IPS DF 4.7 (cell line): ENCODE results near the gene BRCC3.

ENCODE experiments used
- DNase-seq: peaks from one replicate; pipeline ENCODE4 v3.0.0-alpha.2; 2013; ENCODE audit warnings: low spot score; ENCODE audit errors: extremely low read depth

Gene BRCC3

DNA sequence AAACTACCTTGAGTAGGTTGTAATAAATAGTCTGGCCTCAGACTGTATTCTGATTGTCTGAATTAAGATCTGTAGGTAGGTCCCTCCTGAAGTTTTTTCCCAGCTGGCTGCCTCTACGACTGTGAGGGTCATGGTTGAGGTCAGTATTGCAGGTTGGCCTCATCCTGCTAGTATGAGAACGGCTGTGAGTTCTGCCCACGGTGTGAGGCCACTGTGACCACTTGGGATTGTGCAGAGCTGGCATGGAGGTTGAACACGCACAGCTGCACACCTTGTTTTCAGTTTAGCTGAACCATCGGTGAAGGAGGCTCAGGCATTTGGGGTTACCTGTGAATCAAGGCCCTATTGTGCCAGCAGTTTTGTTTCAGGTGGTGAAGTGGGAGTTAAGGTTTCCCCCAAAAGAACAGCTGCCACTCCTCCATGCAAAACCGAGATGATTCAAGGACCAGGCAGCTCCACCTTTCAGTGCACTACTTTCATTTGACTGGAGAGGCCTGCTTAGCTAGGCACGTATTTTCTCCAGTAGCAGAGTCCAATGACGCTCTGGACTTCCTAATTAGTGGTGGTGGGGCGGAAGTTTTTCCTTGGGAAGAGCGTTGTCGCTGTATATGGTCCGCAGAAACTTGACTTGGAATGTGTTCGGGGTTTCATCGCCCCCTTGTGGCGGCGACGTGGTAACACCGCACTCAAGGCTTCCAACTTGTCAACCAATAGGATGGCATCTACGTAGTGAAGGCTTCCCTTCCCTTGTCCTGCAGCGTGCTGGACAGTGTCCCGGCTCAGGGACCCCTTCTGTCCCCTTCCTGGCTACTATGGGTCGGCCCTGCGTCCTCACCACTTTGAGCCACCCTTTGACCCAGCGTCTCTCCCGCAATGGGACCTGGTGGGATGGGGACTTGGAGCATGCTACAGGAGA lies 14.2 kb upstream of the BRCC3 start:
- no peak for DNase-seq

DNA sequence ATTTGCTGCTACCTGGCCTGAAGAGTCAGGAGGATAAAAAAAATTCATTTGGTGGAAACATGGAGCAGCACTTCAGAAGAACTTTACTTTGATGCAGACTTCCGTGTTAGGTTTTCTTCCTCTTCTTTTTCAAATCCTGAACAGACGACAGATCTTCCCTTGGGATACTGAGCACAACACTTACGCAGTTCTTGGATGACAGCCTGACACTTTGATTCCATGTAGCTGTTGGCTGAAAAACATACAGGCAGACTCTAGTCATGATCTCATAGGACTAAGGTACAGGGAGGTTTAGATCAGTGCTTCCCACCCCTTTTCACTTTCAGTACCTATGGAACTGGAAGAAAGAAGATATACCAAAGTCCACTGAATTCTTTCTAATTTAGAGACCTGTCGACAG lies 9.5 kb upstream of the BRCC3 start:
- DNase-seq, result no peak

DNA sequence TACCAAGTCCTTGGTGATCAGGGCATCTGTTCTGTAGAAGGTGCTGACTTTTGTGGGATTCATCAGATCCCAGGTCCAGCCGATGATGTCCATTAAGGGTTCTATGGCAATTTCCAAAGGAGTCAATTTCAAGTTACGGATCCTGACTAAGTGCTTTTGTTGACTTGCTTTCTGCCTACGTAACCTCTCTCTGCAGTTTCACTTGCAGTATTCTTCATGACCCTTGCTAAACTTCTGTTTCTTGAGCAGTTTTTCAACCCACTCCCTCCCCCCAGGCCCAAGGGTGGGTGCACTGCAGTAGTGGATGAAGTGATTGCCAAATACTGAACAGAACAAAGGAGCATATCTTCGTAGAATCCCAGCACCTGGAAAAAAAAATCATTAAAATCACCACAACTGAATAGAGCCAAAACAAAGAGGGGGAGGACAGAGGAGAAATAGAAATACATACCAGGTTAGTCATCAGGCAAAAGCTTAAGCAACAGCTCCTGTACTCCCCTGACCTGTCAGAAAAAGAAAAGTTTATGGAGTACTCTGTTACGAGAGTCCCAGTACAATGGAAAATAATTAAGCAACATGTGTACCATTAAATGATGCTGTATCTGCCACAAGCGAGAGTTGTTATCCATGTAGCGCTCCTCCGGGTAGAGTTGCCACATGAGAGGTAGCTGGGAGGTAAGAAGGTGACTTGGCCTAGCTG lies 6.1 kb upstream of the BRCC3 start:
- DNase-seq, result no peak

DNA sequence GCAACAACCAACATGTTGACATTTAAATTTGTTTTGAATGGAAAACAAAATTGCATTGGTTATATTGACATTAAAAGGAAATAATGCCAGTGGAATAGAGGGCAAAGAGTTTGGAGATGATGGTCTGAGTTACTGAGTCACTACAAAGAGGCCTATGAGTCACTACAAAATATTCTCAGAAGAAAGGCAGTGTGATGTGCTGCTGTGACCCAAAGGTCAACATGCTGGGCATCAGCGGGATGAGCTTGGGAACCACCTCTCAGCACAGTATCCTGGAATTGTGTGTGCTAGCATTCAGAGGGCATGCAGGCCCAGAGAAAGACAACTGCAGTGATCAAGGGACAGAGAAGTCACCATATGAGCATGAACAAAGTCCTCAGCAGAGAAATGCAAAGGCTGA lies 3.1 kb upstream of the BRCC3 start:
- no peak for DNase-seq

DNA sequence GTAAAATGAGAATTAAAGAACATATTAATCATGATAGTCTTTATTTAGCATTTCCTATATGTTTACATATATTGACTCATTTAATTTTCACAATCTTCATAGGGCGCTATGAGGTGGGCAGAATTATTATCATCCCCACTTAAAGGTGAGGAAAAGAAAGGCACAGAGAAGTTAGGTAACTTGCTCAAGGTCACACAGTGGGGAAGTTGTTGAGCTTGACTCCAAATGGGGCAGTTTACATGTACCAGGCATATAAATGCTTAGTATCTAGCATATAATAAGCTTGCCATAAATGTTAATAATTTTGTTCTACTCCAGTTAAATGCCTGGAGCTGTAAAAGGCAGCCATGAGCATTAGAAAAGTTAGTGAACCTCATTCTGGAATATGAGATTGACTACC lies 1.9 kb upstream of the BRCC3 start:
- no peak for DNase-seq

DNA sequence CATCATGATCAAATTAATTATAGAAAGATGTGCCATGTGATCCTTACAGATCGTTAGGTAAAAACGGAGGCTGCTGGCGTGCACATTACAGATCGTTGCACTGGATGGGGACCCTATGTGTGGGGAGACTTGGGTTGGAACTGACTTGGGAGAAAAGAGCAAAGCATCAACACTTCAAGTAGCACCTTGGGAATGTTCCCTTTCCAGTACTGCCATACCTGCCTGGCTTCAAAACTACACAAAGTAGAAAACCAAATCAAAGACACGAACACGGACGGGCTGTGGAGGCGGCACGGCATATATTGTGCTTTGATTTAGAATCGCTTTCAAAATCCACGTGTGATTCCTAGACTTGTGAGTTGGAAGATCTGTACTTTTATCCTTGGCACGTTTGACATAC lies 1.3 kb upstream of the BRCC3 start:
- no peak for DNase-seq

DNA sequence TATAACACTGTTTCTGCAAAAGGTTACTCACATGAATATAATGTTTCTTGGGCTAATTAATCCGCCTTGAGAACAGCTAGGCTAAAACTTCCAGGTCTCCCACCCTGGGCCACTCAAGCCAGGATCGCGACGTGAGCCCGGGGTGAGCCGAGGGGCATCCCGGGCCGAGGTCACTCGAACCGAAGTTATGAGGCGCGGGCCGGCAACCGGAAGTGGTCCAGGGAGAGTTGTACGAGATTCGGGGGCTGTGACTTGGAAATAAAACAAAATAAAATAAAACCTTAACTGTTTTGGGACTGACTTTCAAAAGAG lies 689 bp upstream of the BRCC3 start:
- DNase-seq, result no peak

DNA sequence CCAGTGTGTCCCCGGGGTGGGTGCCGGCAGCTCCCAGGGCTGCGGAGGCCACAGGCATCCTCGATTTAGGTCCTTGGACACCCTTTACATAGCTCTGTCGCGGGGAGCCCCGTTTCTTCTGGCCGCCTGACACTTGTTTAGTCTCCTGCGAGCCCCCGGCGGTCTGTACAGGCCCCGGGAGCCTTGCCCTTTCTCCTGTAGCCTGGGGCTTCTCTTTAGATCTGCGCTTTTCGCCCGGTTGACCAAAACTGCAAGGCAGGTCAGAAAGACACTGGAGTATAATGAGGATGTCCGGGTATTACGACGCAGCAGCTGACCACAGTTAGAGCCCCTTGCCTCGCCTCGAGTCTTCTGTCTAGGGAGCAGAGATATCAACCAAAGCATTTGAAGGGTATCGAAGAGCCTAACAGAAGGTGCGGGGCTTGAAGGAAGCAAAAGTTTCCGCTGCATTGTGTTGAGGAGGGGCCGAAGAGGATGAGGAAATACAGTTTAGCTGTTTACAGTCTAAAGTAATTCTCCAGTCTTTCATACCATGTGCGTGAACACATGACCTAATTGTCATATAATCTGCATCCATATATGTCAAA lies 479 bp downstream of the BRCC3 start:
- DNase-seq, result no peak

DNA sequence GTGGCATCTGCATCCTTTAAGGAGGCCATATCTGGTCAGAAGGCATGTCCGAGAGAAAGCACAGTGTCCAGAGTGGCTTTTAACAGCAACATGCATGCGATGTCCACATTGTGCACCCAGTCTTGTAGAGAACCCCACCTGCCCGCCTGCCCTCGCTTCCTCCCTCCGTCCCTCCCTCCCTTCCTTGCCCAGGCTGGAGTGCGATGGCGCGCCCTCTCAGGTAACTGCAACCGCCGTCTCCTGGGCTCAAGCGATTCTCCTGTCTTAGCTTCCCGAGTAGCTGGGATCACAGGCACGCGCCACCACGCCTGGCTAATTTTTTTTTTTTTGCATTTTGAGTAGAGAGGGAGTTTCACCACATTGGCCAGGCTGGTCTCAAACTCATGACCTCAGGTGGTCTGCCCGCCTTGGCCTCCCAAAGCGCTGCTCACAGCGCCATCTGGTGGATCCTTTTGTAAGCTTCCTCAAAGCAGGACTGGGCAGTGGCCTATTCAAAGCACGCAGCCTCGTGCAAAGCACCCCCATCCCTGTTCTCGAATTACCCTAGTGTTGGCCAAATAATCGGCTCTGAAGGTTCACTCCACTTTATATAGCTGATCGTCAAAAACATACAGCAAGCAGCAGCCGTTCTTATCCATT lies 15.0 kb downstream of the BRCC3 start:
- DNase-seq, result no peak

DNA sequence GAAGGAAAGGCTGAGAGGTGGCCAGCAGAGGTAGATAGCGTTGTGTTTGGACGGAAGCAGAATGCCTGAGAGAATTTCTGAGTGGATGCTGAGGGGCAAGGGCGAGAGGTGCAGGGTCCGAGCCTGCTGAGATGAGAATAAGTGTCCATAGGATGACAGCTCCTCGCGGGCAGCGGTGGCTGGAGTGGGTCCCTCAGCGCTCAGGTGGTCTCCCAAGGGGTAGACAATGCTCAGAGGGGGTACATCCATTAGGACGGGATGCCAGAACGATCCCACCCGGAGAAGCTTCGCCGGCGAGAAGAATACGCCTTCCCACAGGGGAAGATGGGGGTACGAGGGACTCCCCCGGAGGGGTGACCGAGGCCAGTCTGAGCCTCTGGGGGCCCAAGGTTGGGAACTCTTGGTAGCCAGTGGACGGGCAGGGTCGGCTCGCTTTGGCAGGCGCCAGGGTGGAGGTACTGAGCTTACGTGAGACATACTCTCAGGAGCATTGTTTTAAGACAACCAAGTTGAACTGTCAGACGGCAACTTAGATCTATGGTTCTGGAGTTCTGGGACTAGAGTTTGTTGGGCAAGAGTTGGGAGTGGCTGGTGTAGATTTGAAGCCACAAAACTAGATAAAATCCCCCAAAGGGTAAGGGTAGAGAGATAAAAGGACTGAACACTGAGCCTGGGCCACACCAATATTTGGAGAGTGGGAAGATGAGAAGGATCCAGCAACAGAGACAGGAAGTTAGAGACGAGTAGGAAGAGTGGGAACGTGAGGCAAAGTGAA lies 15.8 kb downstream of the BRCC3 start:
- no peak for DNase-seq

DNA sequence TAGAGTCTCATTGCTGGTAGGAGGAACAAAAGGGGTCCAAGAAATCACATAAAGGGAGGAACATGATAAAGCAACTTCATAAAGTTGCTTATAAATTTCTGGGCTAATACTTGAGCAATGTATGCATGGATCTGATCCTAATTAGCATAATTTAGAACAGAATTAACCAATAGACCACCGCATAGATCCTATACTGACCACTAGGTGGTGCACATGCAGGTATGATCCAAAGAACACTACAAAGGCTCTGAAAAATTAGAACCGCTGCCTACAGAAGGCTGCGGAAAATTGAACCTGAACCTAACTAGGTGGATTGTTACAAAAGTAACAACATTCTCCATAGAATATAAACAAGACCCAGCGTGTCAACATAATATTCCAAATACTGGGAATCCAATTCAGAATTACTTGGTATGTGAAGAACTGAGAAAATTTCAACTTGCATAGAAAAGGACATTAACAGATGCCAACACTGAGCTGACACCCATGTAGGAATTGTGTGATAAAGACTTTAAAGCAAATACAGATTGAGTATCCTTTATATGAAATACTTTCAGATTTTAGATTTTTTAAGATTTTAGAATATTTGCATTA lies 23.3 kb downstream of the BRCC3 start:
- DNase-seq, result no peak

DNA sequence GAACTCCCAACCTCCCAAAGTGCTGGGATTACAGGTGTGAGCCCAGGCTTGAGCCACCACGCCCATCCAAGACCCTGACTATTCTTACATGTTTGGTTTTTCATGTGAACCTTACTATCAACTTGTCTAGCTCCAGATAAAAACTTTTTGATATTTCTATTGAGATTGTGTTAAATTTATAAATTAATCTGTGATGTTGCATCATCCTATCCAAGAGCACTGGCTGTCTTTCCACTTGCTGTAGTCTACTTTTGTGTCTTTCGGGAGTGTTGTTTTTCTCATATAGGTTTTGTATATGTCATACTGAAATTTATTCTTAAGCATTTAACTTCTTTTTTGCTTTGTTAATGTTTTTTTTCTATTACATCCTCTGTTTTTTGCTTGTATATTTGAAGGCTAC lies 34.6 kb downstream of the BRCC3 start:
- no peak for DNase-seq

DNA sequence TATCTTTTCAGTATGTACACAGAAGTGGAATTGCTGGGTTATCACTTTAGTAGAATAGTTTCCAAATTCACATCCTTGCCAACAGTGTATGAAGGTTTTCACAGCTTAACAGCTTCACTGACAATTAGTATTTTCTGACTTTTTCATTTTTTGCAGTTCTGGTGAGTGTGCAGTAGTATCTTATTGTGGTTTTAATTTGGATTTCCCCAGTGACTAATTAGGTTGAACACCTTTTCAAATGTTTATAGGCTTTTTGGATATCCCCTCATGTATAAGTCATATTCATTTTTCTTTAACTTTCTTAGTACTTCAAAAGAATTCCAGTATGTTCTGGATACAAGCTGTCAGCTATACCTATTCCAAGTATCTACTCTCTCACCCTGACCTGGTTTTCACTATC lies 37.1 kb downstream of the BRCC3 start:
- no peak for DNase-seq

DNA sequence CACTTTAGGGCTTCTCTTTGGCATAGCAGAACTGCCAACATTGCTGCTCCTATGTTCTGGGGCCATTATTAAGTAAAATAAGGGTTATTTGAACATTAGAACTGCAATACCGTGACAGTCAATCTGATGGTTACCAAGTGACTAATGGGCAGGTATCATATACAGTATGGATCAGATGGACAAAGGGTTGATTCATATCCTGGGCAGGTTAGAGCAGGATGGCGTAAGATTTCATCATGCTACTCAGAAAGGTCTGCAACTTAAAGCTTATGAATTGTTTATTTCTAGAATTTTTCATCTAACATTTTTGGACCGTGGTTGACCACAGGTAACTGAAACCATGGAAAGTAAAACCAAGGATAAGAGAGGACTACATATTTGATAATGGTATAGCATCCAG lies 40.9 kb downstream of the BRCC3 start:
- DNase-seq, result no peak

DNA sequence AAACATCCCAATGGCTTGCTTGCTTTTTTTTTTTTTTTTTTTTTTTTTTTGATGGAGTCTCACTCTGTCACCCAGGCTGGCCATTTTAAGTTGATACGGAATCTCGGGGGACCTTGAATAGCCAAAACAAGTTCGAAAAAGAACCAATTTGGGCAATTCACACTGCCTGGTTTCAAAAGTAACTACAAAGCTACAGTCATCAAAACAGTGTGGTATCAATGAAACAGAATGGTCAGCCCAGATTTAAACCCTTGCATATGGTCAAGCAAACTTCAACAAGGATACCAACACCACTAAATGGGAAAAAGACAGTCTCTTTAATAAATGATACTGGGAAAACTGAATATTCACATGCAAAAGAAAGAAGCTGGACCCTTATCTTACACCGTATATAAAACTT lies 41.8 kb downstream of the BRCC3 start:
- no peak for DNase-seq

DNA sequence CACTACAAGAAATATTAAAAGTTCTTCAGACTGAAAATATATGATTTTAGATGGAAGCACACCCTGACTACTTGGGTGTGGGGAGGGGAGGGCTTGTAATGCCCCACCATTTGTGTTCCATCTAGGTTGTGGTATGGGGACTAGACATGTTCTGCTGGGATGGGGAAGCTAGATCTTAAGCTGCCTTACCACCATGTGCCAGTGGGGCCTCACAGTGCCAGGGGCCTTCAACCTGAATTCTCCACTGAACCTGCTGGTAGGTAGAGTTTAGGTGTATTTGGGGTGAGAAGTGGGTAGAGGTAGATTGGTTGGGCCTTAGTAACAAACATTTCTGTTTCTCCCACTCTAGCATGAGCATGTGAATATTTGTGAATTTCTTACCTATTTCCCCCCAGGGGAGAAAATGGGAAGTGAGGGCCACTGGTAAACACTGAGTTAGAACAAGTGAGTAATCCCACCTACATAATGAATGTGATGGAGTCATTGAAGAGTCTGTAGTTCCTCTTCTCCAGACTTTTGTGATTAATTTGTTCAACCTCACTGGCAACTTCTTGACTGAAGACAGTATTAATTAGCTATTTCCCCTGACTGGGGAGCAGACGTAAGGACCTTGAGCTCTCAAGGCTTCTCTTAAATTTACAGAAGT lies 44.0 kb downstream of the BRCC3 start:
- no peak for DNase-seq

DNA sequence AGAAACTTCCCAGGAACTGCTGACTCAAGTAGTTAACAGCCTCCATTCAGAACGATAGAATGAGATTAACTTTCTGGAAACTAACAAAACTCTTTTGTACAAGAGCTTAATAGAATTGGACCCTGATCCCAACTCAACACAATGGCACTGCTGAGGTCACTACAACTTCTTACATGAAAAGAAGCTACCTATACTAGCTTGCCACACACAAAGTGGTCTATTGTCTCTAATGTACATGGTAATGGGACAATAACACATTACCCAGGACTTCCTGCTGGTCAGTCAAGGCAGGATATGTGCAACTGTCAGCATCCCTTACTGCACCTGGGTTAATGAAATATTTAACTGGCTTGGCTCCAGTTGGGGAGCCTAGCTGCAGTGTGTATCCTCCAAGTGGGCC lies 56.2 kb downstream of the BRCC3 start:
- no peak for DNase-seq

DNA sequence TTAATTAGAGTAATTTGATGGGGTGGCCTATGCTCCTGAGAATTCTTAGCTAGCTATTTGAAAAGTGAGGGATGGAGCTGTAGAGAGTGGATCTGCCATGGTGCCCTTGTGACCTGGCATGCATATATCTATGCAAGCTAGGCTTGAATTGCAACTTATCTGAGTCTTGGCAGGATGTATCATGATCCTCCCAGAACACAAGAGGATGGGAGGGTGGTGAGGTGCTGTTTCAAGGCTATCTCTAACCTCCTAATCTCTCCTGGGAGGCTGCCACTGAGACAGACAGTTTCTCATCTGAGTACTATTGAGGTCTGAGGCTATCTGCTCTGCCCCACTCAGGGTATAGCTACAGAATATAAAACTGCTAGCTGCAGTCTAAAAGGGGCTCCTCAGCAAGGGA lies 56.6 kb downstream of the BRCC3 start:
- no peak for DNase-seq

DNA sequence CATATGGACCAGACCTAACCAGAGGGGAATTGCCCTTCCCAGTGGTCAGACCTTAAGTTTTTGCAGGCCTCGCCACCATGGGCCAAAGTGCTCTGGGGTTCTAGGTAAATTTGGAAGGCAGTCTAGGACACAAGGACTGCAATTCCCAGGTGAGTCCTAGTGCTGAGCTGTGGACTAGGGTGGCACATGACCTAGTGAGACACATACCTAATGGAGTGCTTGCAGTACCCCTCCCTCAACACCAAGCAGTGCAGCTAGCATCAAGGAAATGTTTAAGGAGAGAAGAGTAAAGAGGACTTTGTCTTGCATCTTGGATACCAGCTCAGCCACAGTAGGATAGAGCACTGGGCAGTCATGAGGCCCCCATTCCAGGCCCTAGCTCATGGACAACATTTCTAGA lies 60.8 kb downstream of the BRCC3 start:
- no peak for DNase-seq

DNA sequence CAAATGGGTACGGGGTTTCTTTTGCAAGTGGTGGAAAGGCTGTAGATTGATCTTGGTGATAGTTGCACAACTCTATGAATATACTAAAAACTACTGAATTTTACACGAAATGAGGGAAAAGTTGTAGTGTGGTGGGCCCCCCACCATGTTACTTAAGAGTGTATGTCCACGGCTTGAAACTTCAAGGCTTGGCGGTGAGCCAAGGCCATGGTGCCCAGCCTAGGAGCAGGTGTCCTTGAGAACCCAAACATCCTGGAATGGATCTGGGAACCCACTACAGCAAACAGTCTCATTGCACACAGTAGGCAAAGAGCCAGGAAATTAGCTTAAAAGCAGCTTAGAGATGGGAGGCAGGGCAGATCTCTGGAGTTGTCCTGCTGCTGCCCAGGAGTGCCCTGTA lies 62.9 kb downstream of the BRCC3 start:
- DNase-seq, result no peak
